Keratinocyte (primary cell): ENCODE results near the gene FGF11. TPM values are rescaled to one million over a fixed set of nuclear protein-coding genes. Genes with fewer than 3 reads are reported as not detected.

Source experiments
- DNase-seq: peaks from one replicate; pipeline ENCODE4 v3.0.0-alpha.2; 2011; ENCODE audit warnings: low read depth, missing footprints, low spot score
- FAIRE-seq: peaks from 2 replicates; lab custom pipeline; 2011; peaks lifted over from hg19 to GRCh38; lab: Jason Lieb, UNC
- H2AFZ ChIP-seq: 2 replicates; pipeline ENCODE4 v1.6.0; 2012; ENCODE audit warnings: low read length, control low read depth, inconsistent platforms; ENCODE audit not compliant: control insufficient read depth
- H3K27ac ChIP-seq: 2 replicates; pipeline ENCODE4 v1.5.1; 2011; ENCODE audit warnings: low read length; ENCODE audit not compliant: control insufficient read depth, insufficient read depth
- H3K27me3 ChIP-seq: 3 replicates; pipeline ENCODE4 v1.6.0; 2011; ENCODE audit warnings: low read length; ENCODE audit not compliant: control insufficient read depth, insufficient read depth; ENCODE audit errors: extremely low read depth
- H3K36me3 ChIP-seq, 2 experiments: 2 replicates in 1 of 2; 3 replicates in 1 of 2; pipeline ENCODE4 v1.5.1; 2011; ENCODE audit warnings: low read length in 2 of 2, mild to moderate bottlenecking in 1 of 2; ENCODE audit not compliant: control insufficient read depth in 2 of 2, insufficient read depth in 2 of 2; ENCODE audit errors: extremely low read depth in 1 of 2
- H3K4me1 ChIP-seq: 3 replicates; pipeline ENCODE4 v1.5.1; 2011; ENCODE audit warnings: low read length; ENCODE audit not compliant: control insufficient read depth, insufficient read depth; ENCODE audit errors: extremely low read depth
- H3K4me2 ChIP-seq: 3 replicates; pipeline ENCODE4 v1.6.0; 2011; ENCODE audit warnings: low read depth, low read length; ENCODE audit not compliant: control insufficient read depth, insufficient read depth; ENCODE audit errors: extremely low read depth
- H3K4me3 ChIP-seq, 3 experiments: fragments of 200-600 bp in 1 of 3; sonication (generic) in 1 of 3; 2 replicates in 2 of 3; 3 replicates in 1 of 3; pipeline ENCODE4 v1.5.1; 2011 to 2016; ENCODE audit warnings: low read length in 3 of 3, mild to moderate bottlenecking in 3 of 3, control low read depth in 2 of 3, inconsistent platforms in 1 of 3, low read depth in 1 of 3, mixed read lengths in 1 of 3, mixed run types in 1 of 3, moderate library complexity in 1 of 3; ENCODE audit not compliant: control insufficient read depth in 2 of 3, insufficient read depth in 2 of 3; ENCODE audit errors: extremely low read depth in 1 of 3
- H3K79me2 ChIP-seq: 2 replicates; pipeline ENCODE4 v1.6.0; 2012; ENCODE audit warnings: low read length; ENCODE audit not compliant: control insufficient read depth, insufficient read depth
- H3K9ac ChIP-seq: 3 replicates; pipeline ENCODE4 v1.6.0; 2011; ENCODE audit warnings: low read length; ENCODE audit not compliant: control insufficient read depth, insufficient read depth; ENCODE audit errors: extremely low read depth
- H3K9me1 ChIP-seq: 3 replicates; pipeline ENCODE4 v1.6.0; 2011; ENCODE audit warnings: low read length; ENCODE audit not compliant: control insufficient read depth, insufficient read depth; ENCODE audit errors: extremely low read depth
- H3K9me3 ChIP-seq: 2 replicates; pipeline ENCODE4 v1.5.1; 2012; ENCODE audit warnings: low read depth, low read length; ENCODE audit not compliant: control insufficient read depth
- H4K20me1 ChIP-seq: 3 replicates; pipeline ENCODE4 v1.6.0; 2011; ENCODE audit warnings: low read length; ENCODE audit not compliant: control insufficient read depth, insufficient read depth; ENCODE audit errors: extremely low read depth
- CTCF ChIP-seq, 3 experiments: IDR thresholded peaks in 1 of 3; conservative IDR thresholded peaks in 1 of 3; optimal IDR thresholded peaks in 1 of 3; 2 replicates in 2 of 3; 3 replicates in 1 of 3; pipeline versions ENCODE3 to v1.5.1; 2011; ENCODE audit warnings: low read length in 3 of 3, mild to moderate bottlenecking in 3 of 3, moderate library complexity in 2 of 3, control low read depth in 1 of 3, inconsistent platforms in 1 of 3; ENCODE audit not compliant: insufficient read depth in 2 of 3; ENCODE audit errors: extremely low read depth in 1 of 3
- EZH2 ChIP-seq: IDR thresholded peaks from one replicate; pipeline ENCODE4 v1.6.1; 2012; ENCODE audit warnings: inconsistent platforms, mild to moderate bottlenecking, low read length, moderate library complexity
- dilution Hi-C: fragments of 300-500 bp; cut with MboI; formaldehyde crosslinking; loops from one replicate; pipeline ENCODE4 v1.7.0; 2020; ENCODE audit warnings: low sequenced_read_pairs; ENCODE audit not compliant: extremely low pct_ligation_motif_present
- polyA plus RNA-seq, 5 experiments: library from polyadenylated mRNA; depleted of rRNA in 3 of 5; stranded (reverse) in 3 of 5; stranded (forward) in 1 of 5; unstranded in 1 of 5; fragments of >200 nt; gene quantifications; 1 replicate in 1 of 5; 2 replicates in 3 of 5; 3 replicates in 1 of 5; pipeline versions ENCODE4 v1.2.1 to v1.2.3, GENCODE V29; 2011 to 2012; ENCODE audit warnings: missing spikeins in 2 of 5, low read depth in 1 of 5, low replicate concordance in 1 of 5

Gene FGF11
- polyA plus RNA-seq, 1 donor (not counting 4 experiments of a cell fraction or from before 2014, with no cell fraction given) = 30.4 TPM

GRCh38 chr17:7396147-7396546 lies 43.2 kb upstream of the FGF11 start:
- dilution Hi-C loops = no loop called here

GRCh38 chr17:7398612-7399011 lies 40.7 kb upstream of the FGF11 start:
- no peak overlapping the region for H3K4me3 ChIP-seq

More at GRCh38 chr17:7396147-7396546, 43.2 kb upstream of the FGF11 start:
- H3K9me1 ChIP-seq = peaks cover 3% of the 10 kb centered on the region
- no peaks in the 10 kb centered on the region for H3K9me3 ChIP-seq
- H3K27ac ChIP-seq = no peak overlapping the region
- H3K79me2 ChIP-seq = peaks cover 19% of the 10 kb centered on the region
- no peak for TF ChIP-seq EZH2
- TF ChIP-seq CTCF (optimal IDR thresholded peaks at IDR 0.05 in 1 of 3, IDR thresholded peaks at IDR 0.05 in 1 of 3, conservative IDR thresholded peaks at IDR 0.05 in 1 of 3; ENCODE audit: extremely low read depth in 1 of 3, insufficient read depth in 2 of 3, low read length in 3 of 3) = no peak
- H3K27me3 ChIP-seq = no peaks in the 10 kb centered on the region
- H4K20me1 ChIP-seq = no peaks in the 10 kb centered on the region
- no peak overlapping the region for H3K4me3 ChIP-seq
- H3K9ac ChIP-seq = no peak overlapping the region
- peaks cover 11% of the 10 kb centered on the region for H3K4me1 ChIP-seq
- no peak overlapping the region for H2AFZ ChIP-seq
- DNase-seq (no peak), FAIRE-seq (no peak)
- peaks cover 7 to 16% of the 10 kb centered on the region in 2 experiments for H3K36me3 ChIP-seq
- no peak overlapping the region for H3K4me2 ChIP-seq

More at GRCh38 chr17:7398612-7399011, 40.7 kb upstream of the FGF11 start:
- dilution Hi-C loops = no loop called here
- Histone ChIP-seq H3K79me2 (peaks cover 10% of the 10 kb centered on the region), H4K20me1 (no peaks in the 10 kb centered on the region), H3K4me2 (no peak overlapping the region), H2AFZ (no peak overlapping the region), H3K27ac (no peak overlapping the region), H3K36me3 (no peaks in the 10 kb centered on the region), H3K9me3 (no peaks in the 10 kb centered on the region), H3K9me1 (peaks cover 3% of the 10 kb centered on the region), H3K4me1 (peaks cover 11% of the 10 kb centered on the region), H3K27me3 (no peaks in the 10 kb centered on the region), H3K9ac (no peak overlapping the region)
- no peak for DNase-seq
- TF ChIP-seq CTCF (optimal IDR thresholded peaks at IDR 0.05 in 1 of 3, IDR thresholded peaks at IDR 0.05 in 1 of 3, conservative IDR thresholded peaks at IDR 0.05 in 1 of 3; ENCODE audit: extremely low read depth in 1 of 3, insufficient read depth in 2 of 3, low read length in 3 of 3) (no peak), EZH2 (no peak)
- no peak for FAIRE-seq
